HCT116 (cell line): ENCODE measurements around the gene C1orf116. TPM values are rescaled to one million over a fixed set of nuclear protein-coding genes. Genes with fewer than 3 reads are reported as not detected.

Source experiments
- ATAC-seq: fragments of 200-7000 bp; cut with Tn5 transposase; 2 replicates; pipeline ENCODE4 v1.9.1; 2020; ENCODE audit warnings: mild to moderate bottlenecking, moderate library complexity
- BruUV-seq: library from RNA; stranded (reverse); fragments of 400-500 nt; replicated peaks from 2 replicates; lab custom pipeline; 2021; lab: Mats Ljungman, UMichigan
- CTCF ChIA-PET: fragments of 300-600 bp; sonication (Branson Sonifier 250); formaldehyde crosslinking; loops from one replicate; lab custom pipeline; 2021; ENCODE audit warnings: antibody characterized with exemption; lab: Charles Lee
- POLR2A ChIA-PET: fragments of 300-600, 350-600 bp; sonication (Branson Sonifier 250); formaldehyde crosslinking; loops from one replicate; lab custom pipeline; 2021; ENCODE audit warnings: antibody characterized with exemption; lab: Charles Lee
- RAD21 ChIA-PET, 2 experiments: fragments of 300-600 bp; sonication (Branson Sonifier 250); formaldehyde crosslinking; loops; one replicate each; lab custom pipeline; 2023; ENCODE audit warnings: low total read pairs in 2 of 2; ENCODE audit not compliant: uncharacterized antibody in 2 of 2, unreplicated experiment in 2 of 2, low non-redundant PET in 1 of 2; lab: Charles Lee
- DNase-seq: peaks from one replicate; pipeline ENCODE4 v3.0.0-alpha.2; 2010; ENCODE audit warnings: low read depth, low spot score
- H2AFZ ChIP-seq: fragments of 200-600 bp; shearing (Covaris generic), sonication (generic); 2 replicates; pipeline ENCODE4 v1.6.1; 2017; ENCODE audit warnings: low read depth, mixed run types, mixed read lengths, antibody characterized with exemption, low read length; ENCODE audit not compliant: poor library complexity, severe bottlenecking
- H3K27ac ChIP-seq: 2 replicates; pipeline ENCODE4 v1.5.1; 2012; ENCODE audit warnings: low read depth, low read length
- H3K27me3 ChIP-seq: fragments of 200-600 bp; sonication (generic); 2 replicates; pipeline ENCODE4 v1.6.1; 2016; ENCODE audit warnings: mixed run types, low read length, mixed read lengths; ENCODE audit not compliant: insufficient read depth
- H3K36me3 ChIP-seq, 2 experiments: fragments of 200-500 bp in 1 of 2; fragments of 200-600 bp in 1 of 2; sonication (Bioruptor generic) in 1 of 2; sonication (generic) in 1 of 2; 2 replicates each; pipeline versions ENCODE4 v1.5.1 to v1.6.1; 2014 to 2016; ENCODE audit warnings: low read length in 2 of 2, inconsistent platforms in 1 of 2, mixed read lengths in 1 of 2, mixed run types in 1 of 2; ENCODE audit not compliant: insufficient read depth in 2 of 2, control insufficient read depth in 1 of 2
- H3K4me1 ChIP-seq, 2 experiments: fragments of 200-600 bp in 1 of 2; sonication (generic) in 1 of 2; 2 replicates each; pipeline versions ENCODE4 v1.5.1 to v1.6.1; 2012 to 2017; ENCODE audit warnings: low read length in 2 of 2, inconsistent platforms in 1 of 2, mild to moderate bottlenecking in 1 of 2, mixed read lengths in 1 of 2, mixed run types in 1 of 2, moderate library complexity in 1 of 2; ENCODE audit not compliant: insufficient read depth in 2 of 2, control insufficient read depth in 1 of 2
- H3K4me2 ChIP-seq: fragments of 200-600 bp; sonication (generic); 2 replicates; pipeline ENCODE4 v1.6.1; 2017; ENCODE audit warnings: mixed run types, low read length, mixed read lengths
- H3K4me3 ChIP-seq, 2 experiments: fragments of 200-600 bp in 1 of 2; sonication (generic) in 1 of 2; replicated peaks in 1 of 2; 2 replicates each; pipeline ENCODE4 v1.5.1; 2011 to 2016; ENCODE audit warnings: low read length in 2 of 2, control low read depth in 1 of 2, low read depth in 1 of 2, mild to moderate bottlenecking in 1 of 2, mixed read lengths in 1 of 2, mixed run types in 1 of 2
- H3K79me2 ChIP-seq: fragments of 200-600 bp; sonication (generic); 2 replicates; pipeline ENCODE4 v1.6.1; 2017; ENCODE audit warnings: mild to moderate bottlenecking, mixed run types, low read length, moderate library complexity, mixed read lengths; ENCODE audit not compliant: insufficient read depth
- H3K9ac ChIP-seq: fragments of 200-600 bp; sonication (generic); 2 replicates; pipeline ENCODE4 v1.6.1; 2016; ENCODE audit warnings: low read length, mixed read lengths
- H3K9me2 ChIP-seq: fragments of 200-600 bp; sonication (generic), shearing (Covaris generic); 2 replicates; pipeline ENCODE4 v1.6.1; 2017; ENCODE audit warnings: mixed run types, mild to moderate bottlenecking, moderate library complexity; ENCODE audit not compliant: insufficient read depth
- H3K9me3 ChIP-seq, 2 experiments: fragments of 200-500 bp in 1 of 2; fragments of 200-600 bp in 1 of 2; sonication (Bioruptor generic) in 1 of 2; sonication (generic) in 1 of 2; 2 replicates each; pipeline ENCODE4 v1.6.1; 2014 to 2017; ENCODE audit warnings: low read length in 2 of 2, mixed read lengths in 2 of 2, inconsistent platforms in 1 of 2, low read depth in 1 of 2, mild to moderate bottlenecking in 1 of 2, mixed run types in 1 of 2, moderate library complexity in 1 of 2; ENCODE audit not compliant: control insufficient read depth in 1 of 2, insufficient read depth in 1 of 2
- H4K20me1 ChIP-seq: fragments of 200-600 bp; sonication (generic), shearing (Covaris generic); 2 replicates; pipeline ENCODE4 v1.6.1; 2017; ENCODE audit warnings: mixed run types, mild to moderate bottlenecking, moderate library complexity; ENCODE audit not compliant: insufficient read depth
- CBX3 ChIP-seq: IDR thresholded peaks from 2 replicates; pipeline ENCODE4 v1.6.1; 2012; ENCODE audit warnings: low read depth
- CEBPB ChIP-seq: IDR thresholded peaks from 2 replicates; pipeline ENCODE4 v1.6.1; 2012; ENCODE audit warnings: low read depth
- CTCF ChIP-seq, 3 experiments: fragments of 200-600 bp in 1 of 3; sonication (generic) in 1 of 3; IDR thresholded peaks in 2 of 3; conservative IDR thresholded peaks in 1 of 3; 2 replicates each; pipeline ENCODE4 v1.5.1; 2012 to 2017; ENCODE audit warnings: low read depth in 2 of 3, low read length in 2 of 3, antibody characterized with exemption in 1 of 3, borderline replicate concordance in 1 of 3, control low read depth in 1 of 3, mild to moderate bottlenecking in 1 of 3, mixed read lengths in 1 of 3, mixed run types in 1 of 3, moderate library complexity in 1 of 3; ENCODE audit not compliant: insufficient read depth in 1 of 3
- ELF1 ChIP-seq: IDR thresholded peaks from 2 replicates; pipeline ENCODE4 v1.6.1; 2012; ENCODE audit warnings: low read depth, borderline replicate concordance
- EZH2 ChIP-seq: fragments of 200-600 bp; sonication (generic); IDR thresholded peaks from 2 replicates; pipeline ENCODE4 v1.6.1; 2017; ENCODE audit warnings: antibody characterized with exemption, mixed run types
- EZH2phosphoT487 ChIP-seq: fragments of 200-600 bp; IDR thresholded peaks from 2 replicates; pipeline ENCODE4 v1.6.1; 2018; ENCODE audit warnings: antibody characterized with exemption, borderline replicate concordance
- MAX ChIP-seq: IDR thresholded peaks from 2 replicates; pipeline ENCODE4 v1.6.1; 2012
- POLR2A ChIP-seq: IDR thresholded peaks from 2 replicates; pipeline ENCODE4 v1.7.0; 2011; ENCODE audit warnings: borderline replicate concordance; ENCODE audit not compliant: insufficient read depth, insufficient read length; ENCODE audit errors: extremely low read depth
- POLR2AphosphoS5 ChIP-seq: IDR thresholded peaks from 2 replicates; pipeline ENCODE4 v1.6.1; 2011; ENCODE audit warnings: mild to moderate bottlenecking, low read depth, low read length, moderate library complexity
- RAD21 ChIP-seq: IDR thresholded peaks from 2 replicates; pipeline ENCODE4 v1.6.1; 2012; ENCODE audit warnings: low read depth, mild to moderate bottlenecking
- SIN3A ChIP-seq: IDR thresholded peaks from 2 replicates; pipeline ENCODE4 v1.6.1; 2012; ENCODE audit warnings: low read depth
- SRF ChIP-seq: IDR thresholded peaks from 2 replicates; pipeline ENCODE4 v1.6.1; 2012; ENCODE audit warnings: low read depth
- TCF7L2 ChIP-seq: IDR thresholded peaks from 2 replicates; pipeline ENCODE4 v1.7.0; 2011; ENCODE audit warnings: borderline replicate concordance, inconsistent platforms; ENCODE audit not compliant: insufficient read depth, insufficient read length; ENCODE audit errors: extremely low read depth
- YY1 ChIP-seq: IDR thresholded peaks from 2 replicates; pipeline ENCODE4 v1.6.1; 2011; ENCODE audit warnings: low read length, low read depth, moderate library complexity, mild to moderate bottlenecking; ENCODE audit not compliant: insufficient replicate concordance; ENCODE audit errors: extremely low read depth
- ZFX ChIP-seq: fragments of 450-650 bp; IDR thresholded peaks from 2 replicates; pipeline ENCODE4 v1.6.1; 2017
- ZNF274 ChIP-seq: fragments of 200-500 bp; sonication (Bioruptor generic); IDR thresholded peaks from 2 replicates; pipeline ENCODE4 v1.6.1; 2014; ENCODE audit warnings: mild to moderate bottlenecking, low read depth, low read length, inconsistent platforms
- intact Hi-C: fragments of 100-400 bp; cut with micrococcal nuclease; formaldehyde crosslinking; loops from 2 replicates; pipeline ENCODE4 v1.10.0; 2022
- total RNA-seq: library from RNA; stranded (reverse); gene quantifications from one replicate; pipeline ENCODE4 v1.2.1, GENCODE V29; 2021; ENCODE audit not compliant: unreplicated experiment

C1orf116 gene
- total RNA-seq, 1 experiment from 2014 or later: 3.6 TPM

GRCh38 chr1:207009945-207010344 lies 22.6 kb downstream of the C1orf116 start:
- BruUV-seq: no TSS peak
- Histone ChIP-seq H3K4me3 (no peak overlapping the region), H3K4me1 (peaks cover 16 to 57% of the 10 kb centered on the region in 2 experiments), H4K20me1 (no peaks in the 10 kb centered on the region), H3K4me2 (no peak overlapping the region), H2AFZ (no peak overlapping the region), H3K79me2 (no peaks in the 10 kb centered on the region), H3K9me2 (no peaks in the 10 kb centered on the region), H3K9ac (no peak overlapping the region), H3K9me3 (no peaks in the 10 kb centered on the region; a peak in 1 of 4 replicates), H3K36me3 (no peaks in the 10 kb centered on the region), H3K27ac (no peak overlapping the region), H3K27me3 (no peaks in the 10 kb centered on the region)
- RAD21 ChIA-PET: no interaction called here
- ATAC-seq: no peak
- POLR2A ChIA-PET: no interaction called here
- intact Hi-C loops: no loop called here
- CTCF ChIA-PET: no interaction called here
- no peak for DNase-seq
- TF ChIP-seq ZNF274: no peak
- TF ChIP-seq CBX3: no peak
- no peak for TF ChIP-seq ELF1
- TF ChIP-seq CTCF (IDR thresholded peaks at IDR 0.05 in 2 of 3, conservative IDR thresholded peaks at IDR 0.05 in 1 of 3; ENCODE audit: borderline replicate concordance in 1 of 3, insufficient read depth in 1 of 3, low read depth in 2 of 3, low read length in 2 of 3): no peak
- TF ChIP-seq CEBPB: no peak
- TF ChIP-seq SIN3A: no peak
- no peak for TF ChIP-seq MAX
- TF ChIP-seq EZH2phosphoT487: no peak
- TF ChIP-seq RAD21: no peak
- no peak for TF ChIP-seq EZH2
- TF ChIP-seq TCF7L2: no peak
- no peak for TF ChIP-seq ZFX
- TF ChIP-seq POLR2AphosphoS5: no peak
- no peak for TF ChIP-seq YY1
- no peak for TF ChIP-seq SRF
- TF ChIP-seq POLR2A: no peak
